GM23338 (cell line): ENCODE data around the gene DPYD. TPM values are rescaled to one million over a fixed set of nuclear protein-coding genes. Genes with fewer than 3 reads are reported as not detected.

Source experiments
- ATAC-seq: fragments of 200-7000 bp; cut with Tn5 transposase; 3 replicates; pipeline ENCODE4 v1.9.1; 2020
- DNase-seq: peaks from one replicate; pipeline ENCODE4 v3.0.0-alpha.2; 2015; ENCODE audit warnings: low spot score
- H2AFZ ChIP-seq: fragments of 200-600 bp; sonication (generic); 2 replicates; pipeline ENCODE4 v1.8.0; 2016; ENCODE audit warnings: antibody characterized with exemption, mild to moderate bottlenecking, moderate library complexity
- H3F3A ChIP-seq: fragments of 200-600 bp; sonication (generic); replicated peaks from 2 replicates; pipeline ENCODE4 v1.8.0; 2017; ENCODE audit warnings: antibody characterized with exemption, mixed run types, low read depth
- H3K27ac ChIP-seq: fragments of 200-600 bp; sonication (generic); 2 replicates; pipeline ENCODE4 v1.6.1; 2016; ENCODE audit warnings: low read depth
- H3K27me3 ChIP-seq: fragments of 200-600 bp; sonication (generic); 2 replicates; pipeline ENCODE4 v1.8.0; 2016; ENCODE audit warnings: mild to moderate bottlenecking, mixed run types, moderate library complexity; ENCODE audit not compliant: insufficient read depth
- H3K36me3 ChIP-seq: fragments of 200-600 bp; sonication (generic); 2 replicates; pipeline ENCODE4 v1.8.0; 2016; ENCODE audit warnings: mild to moderate bottlenecking; ENCODE audit not compliant: insufficient read depth
- H3K4me1 ChIP-seq: fragments of 200-600 bp; sonication (generic); 2 replicates; pipeline ENCODE4 v1.8.0; 2016; ENCODE audit warnings: mild to moderate bottlenecking, moderate library complexity; ENCODE audit not compliant: insufficient read depth
- H3K4me2 ChIP-seq: fragments of 200-600 bp; sonication (generic); 2 replicates; pipeline ENCODE4 v1.7.1; 2017; ENCODE audit warnings: mixed run types
- H3K4me3 ChIP-seq: fragments of 200-600 bp; sonication (generic); 2 replicates; pipeline ENCODE4 v1.6.1; 2016; ENCODE audit warnings: mixed run types
- H3K79me2 ChIP-seq: fragments of 200-600 bp; sonication (generic); replicated peaks from 2 replicates; pipeline ENCODE4 v1.8.0; 2017; ENCODE audit warnings: mild to moderate bottlenecking; ENCODE audit not compliant: insufficient read depth
- H3K9me2 ChIP-seq: fragments of 200-600 bp; sonication (generic); 2 replicates; pipeline ENCODE4 v1.8.0; 2017; ENCODE audit not compliant: insufficient read depth
- H4K20me1 ChIP-seq: fragments of 200-600 bp; sonication (generic); replicated peaks from 2 replicates; pipeline ENCODE4 v1.8.0; 2017; ENCODE audit warnings: mild to moderate bottlenecking; ENCODE audit not compliant: insufficient read depth
- H3K27ac Mint-ChIP-seq: 2 replicates; pipeline ENCODE4 v1.8.0; 2020; ENCODE audit warnings: inconsistent platforms, mild to moderate bottlenecking, moderate library complexity, mixed read lengths
- H3K27me3 Mint-ChIP-seq: 3 replicates; pipeline ENCODE4 v1.8.0; 2022; ENCODE audit warnings: low read depth, mild to moderate bottlenecking, moderate library complexity, mixed read lengths, inconsistent platforms; ENCODE audit not compliant: insufficient read depth, poor library complexity
- H3K36me3 Mint-ChIP-seq: 3 replicates; pipeline ENCODE4 v1.8.0; 2021; ENCODE audit warnings: low read depth, mild to moderate bottlenecking, inconsistent platforms, moderate library complexity, mixed read lengths
- H3K4me1 Mint-ChIP-seq: 3 replicates; pipeline ENCODE4 v1.8.0; 2020; ENCODE audit warnings: mild to moderate bottlenecking, inconsistent platforms, mixed read lengths
- H3K4me3 Mint-ChIP-seq: 3 replicates; pipeline ENCODE4 v1.8.0; 2021; ENCODE audit warnings: moderate library complexity, mild to moderate bottlenecking, inconsistent platforms, mixed read lengths
- H3K9me3 Mint-ChIP-seq: 3 replicates; pipeline ENCODE4 v1.8.0; 2020; ENCODE audit warnings: moderate library complexity, mild to moderate bottlenecking, inconsistent platforms, mixed read lengths
- CREB1 ChIP-seq: fragments of 250-450 bp; sonication (Bioruptor Pico); IDR thresholded peaks from 2 replicates; pipeline ENCODE4 v1.5.0; 2020; ENCODE audit warnings: low read depth, mild to moderate bottlenecking, moderate library complexity
- EZH2 ChIP-seq: fragments of 200-600 bp; sonication (generic); IDR thresholded peaks from one replicate; pipeline ENCODE4 v1.8.0; 2017; ENCODE audit warnings: antibody characterized with exemption, mild to moderate bottlenecking, low read depth; ENCODE audit not compliant: unreplicated experiment
- NANOG ChIP-seq: IDR thresholded peaks from 2 replicates; pipeline ENCODE4 v1.6.1; 2016; ENCODE audit warnings: antibody characterized with exemption, borderline replicate concordance
- POLR2AphosphoS5 ChIP-seq: IDR thresholded peaks from 2 replicates; pipeline ENCODE4 v1.6.1; 2016; ENCODE audit warnings: antibody characterized with exemption, low read depth
- STAT1 ChIP-seq: IDR thresholded peaks from one replicate; pipeline ENCODE4 v1.6.1; 2016; ENCODE audit warnings: antibody characterized with exemption; ENCODE audit not compliant: unreplicated experiment
- ZNF462 ChIP-seq: fragments of 250-450 bp; sonication (Bioruptor Pico); IDR thresholded peaks from 2 replicates; pipeline ENCODE4 v1.5.0; 2020; ENCODE audit warnings: mild to moderate bottlenecking, moderate library complexity
- polyA plus RNA-seq: library from polyadenylated mRNA; unstranded; fragments of >200 nt; fragmentation: Nextera tagmentation; extraction: Ambion mirVana; gene quantifications from 2 replicates; pipeline ENCODE4 v1.2.1, GENCODE V29; 2016
- total RNA-seq: library from RNA; depleted of rRNA; stranded (reverse); fragments of >200 nt; shearing (Covaris generic); gene quantifications from 2 replicates; pipeline ENCODE4 v1.2.3, GENCODE V29; 2014
- TF ChIP-seq, protein P1 (sequence below): IDR thresholded peaks from one replicate; pipeline ENCODE4 v1.6.1; 2018; ENCODE audit warnings: antibody characterized with exemption; ENCODE audit not compliant: unreplicated experiment

DPYD gene
- total and polyA plus RNA-seq, 2 experiments from 2014 or later, result 0.50 to 1.6 TPM

- no peak for TF ChIP-seq ZNF462 (CRISPR knock-in tag)
- TF ChIP-seq STAT1, result no peak
- no peak for TF ChIP-seq EZH2
Measured at GRCh38 chr1:97136996-97137395, 783.8 kb downstream of the DPYD start (continued).

DNA sequence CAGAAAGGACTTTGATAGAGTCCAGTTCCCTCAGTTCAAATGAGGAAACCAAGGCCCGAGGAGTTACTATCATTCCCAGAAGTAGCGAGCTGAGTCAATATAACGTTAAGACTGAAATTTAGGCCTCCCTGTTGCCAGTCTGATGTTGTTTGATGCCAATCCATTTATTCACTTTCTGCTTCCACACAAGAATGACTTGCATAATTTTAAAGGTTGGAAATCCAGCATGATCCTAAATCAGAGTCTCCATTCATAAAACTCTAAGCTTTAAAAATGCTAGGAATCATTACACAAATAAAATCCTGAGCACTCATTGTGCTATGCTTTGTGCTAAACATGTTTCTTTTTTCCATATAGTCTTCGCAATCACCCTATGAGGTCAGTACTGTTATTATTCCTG lies 784.9 kb downstream of the DPYD start:
- Histone ChIP-seq H3K36me3 (no peaks in the 10 kb centered on the region), H3K79me2 (no peaks in the 10 kb centered on the region), H3K27ac (no peak overlapping the region), H3K9me2 (no peaks in the 10 kb centered on the region), H3F3A (no peaks in the 10 kb centered on the region), H4K20me1 (no peaks in the 10 kb centered on the region), H2AFZ (no peak overlapping the region), H3K4me1 (no peaks in the 10 kb centered on the region), H3K27me3 (no peaks in the 10 kb centered on the region), H3K4me3 (no peak overlapping the region), H3K4me2 (no peak overlapping the region)
- no peak for TF ChIP-seq POLR2AphosphoS5
- TF ChIP-seq CREB1 (CRISPR knock-in tag), result no peak
- TF ChIP-seq NANOG, result no peak
- TF ChIP-seq EZH2, result no peak
- TF ChIP-seq, protein P1, sequence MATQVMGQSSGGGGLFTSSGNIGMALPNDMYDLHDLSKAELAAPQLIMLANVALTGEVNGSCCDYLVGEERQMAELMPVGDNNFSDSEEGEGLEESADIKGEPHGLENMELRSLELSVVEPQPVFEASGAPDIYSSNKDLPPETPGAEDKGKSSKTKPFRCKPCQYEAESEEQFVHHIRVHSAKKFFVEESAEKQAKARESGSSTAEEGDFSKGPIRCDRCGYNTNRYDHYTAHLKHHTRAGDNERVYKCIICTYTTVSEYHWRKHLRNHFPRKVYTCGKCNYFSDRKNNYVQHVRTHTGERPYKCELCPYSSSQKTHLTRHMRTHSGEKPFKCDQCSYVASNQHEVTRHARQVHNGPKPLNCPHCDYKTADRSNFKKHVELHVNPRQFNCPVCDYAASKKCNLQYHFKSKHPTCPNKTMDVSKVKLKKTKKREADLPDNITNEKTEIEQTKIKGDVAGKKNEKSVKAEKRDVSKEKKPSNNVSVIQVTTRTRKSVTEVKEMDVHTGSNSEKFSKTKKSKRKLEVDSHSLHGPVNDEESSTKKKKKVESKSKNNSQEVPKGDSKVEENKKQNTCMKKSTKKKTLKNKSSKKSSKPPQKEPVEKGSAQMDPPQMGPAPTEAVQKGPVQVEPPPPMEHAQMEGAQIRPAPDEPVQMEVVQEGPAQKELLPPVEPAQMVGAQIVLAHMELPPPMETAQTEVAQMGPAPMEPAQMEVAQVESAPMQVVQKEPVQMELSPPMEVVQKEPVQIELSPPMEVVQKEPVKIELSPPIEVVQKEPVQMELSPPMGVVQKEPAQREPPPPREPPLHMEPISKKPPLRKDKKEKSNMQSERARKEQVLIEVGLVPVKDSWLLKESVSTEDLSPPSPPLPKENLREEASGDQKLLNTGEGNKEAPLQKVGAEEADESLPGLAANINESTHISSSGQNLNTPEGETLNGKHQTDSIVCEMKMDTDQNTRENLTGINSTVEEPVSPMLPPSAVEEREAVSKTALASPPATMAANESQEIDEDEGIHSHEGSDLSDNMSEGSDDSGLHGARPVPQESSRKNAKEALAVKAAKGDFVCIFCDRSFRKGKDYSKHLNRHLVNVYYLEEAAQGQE, result no peak
- Mint-ChIP-seq H3K9me3 (no peaks in the 10 kb centered on the region), H3K27ac (no peak overlapping the region; the same call in 1 of the 2 replicates), H3K4me3 (no peak overlapping the region), H3K27me3 (no peaks in the 10 kb centered on the region), H3K36me3 (no peaks in the 10 kb centered on the region), H3K4me1 (peaks cover 6% of the 10 kb centered on the region; the same call in 2 of the 3 replicates)
- DNase-seq (no peak), ATAC-seq (no peak)
